Activated T-cell treated with anti-CD3 and anti-CD28 coated beads, Interleukin-2, amount 50 U/mL, for 4 hours (primary cell): Measurements from ENCODE around the gene RPLP1. TPM values are rescaled to one million over a fixed set of nuclear protein-coding genes. Genes with fewer than 3 reads are reported as not detected.

ENCODE experiments used
- ATAC-seq, 2 donors: fragments of 200-7000 bp; cut with Tn5 transposase; one replicate each; pipeline ENCODE4 v1.10.0; 2021
- DNase-seq: peaks from one replicate; pipeline ENCODE4 v3.0.0-alpha.2; 2020
- H3K27me3 Mint-ChIP-seq: one replicate; pipeline ENCODE4 v1.8.0; 2021; ENCODE audit warnings: low read depth, mixed read lengths
- H3K36me3 Mint-ChIP-seq: one replicate; pipeline ENCODE4 v1.8.0; 2022; ENCODE audit warnings: mixed read lengths; ENCODE audit not compliant: insufficient read depth
- H3K4me1 Mint-ChIP-seq: one replicate; pipeline ENCODE4 v1.8.0; 2021; ENCODE audit warnings: low read depth, mixed read lengths
- H3K4me3 Mint-ChIP-seq: one replicate; pipeline ENCODE4 v1.8.0; 2021; ENCODE audit warnings: mild to moderate bottlenecking, moderate library complexity, mixed read lengths
- H3K9me3 Mint-ChIP-seq: one replicate; pipeline ENCODE4 v1.8.0; 2021; ENCODE audit warnings: mixed read lengths
- total RNA-seq, 3 donors: library from RNA; stranded (reverse); gene quantifications; one replicate each; pipeline ENCODE4 v1.2.1, GENCODE V29; 2021

Gene RPLP1
- total RNA-seq, 3 donors from 2014 or later = 3,232 to 3,343 (median 3,252) TPM

DNA sequence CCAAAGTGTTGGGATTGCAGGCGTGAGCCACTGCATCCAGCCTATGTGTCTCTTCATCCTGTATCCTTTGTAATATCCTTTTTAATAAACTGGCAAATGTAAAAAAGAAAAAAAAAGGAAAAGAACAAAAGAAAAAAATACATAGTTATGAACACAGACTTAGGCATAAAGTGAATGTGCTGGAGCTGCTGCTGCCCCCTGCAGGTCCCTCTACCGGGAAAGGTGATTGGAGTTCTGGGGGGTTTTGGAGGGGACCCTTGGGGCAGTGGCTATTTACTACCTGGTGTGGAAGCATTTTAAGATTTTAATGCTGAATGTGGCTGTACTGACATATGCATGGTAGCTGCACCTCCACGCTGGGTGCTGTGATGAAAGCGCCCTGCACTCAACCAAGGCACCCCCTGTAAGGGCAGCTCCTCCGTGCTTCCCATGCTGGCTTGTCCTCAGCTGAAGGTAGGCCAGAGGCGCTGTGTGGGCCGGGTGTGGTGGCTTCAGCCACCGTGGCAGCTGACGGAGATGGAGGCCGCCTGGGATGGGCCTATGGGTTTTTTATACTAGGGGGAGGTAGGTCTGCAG lies 49.9 kb downstream of the RPLP1 start:
- H3K36me3 Mint-ChIP-seq = no peaks in the 10 kb centered on the region
- DNase-seq (no peak), ATAC-seq (no peak)

DNA sequence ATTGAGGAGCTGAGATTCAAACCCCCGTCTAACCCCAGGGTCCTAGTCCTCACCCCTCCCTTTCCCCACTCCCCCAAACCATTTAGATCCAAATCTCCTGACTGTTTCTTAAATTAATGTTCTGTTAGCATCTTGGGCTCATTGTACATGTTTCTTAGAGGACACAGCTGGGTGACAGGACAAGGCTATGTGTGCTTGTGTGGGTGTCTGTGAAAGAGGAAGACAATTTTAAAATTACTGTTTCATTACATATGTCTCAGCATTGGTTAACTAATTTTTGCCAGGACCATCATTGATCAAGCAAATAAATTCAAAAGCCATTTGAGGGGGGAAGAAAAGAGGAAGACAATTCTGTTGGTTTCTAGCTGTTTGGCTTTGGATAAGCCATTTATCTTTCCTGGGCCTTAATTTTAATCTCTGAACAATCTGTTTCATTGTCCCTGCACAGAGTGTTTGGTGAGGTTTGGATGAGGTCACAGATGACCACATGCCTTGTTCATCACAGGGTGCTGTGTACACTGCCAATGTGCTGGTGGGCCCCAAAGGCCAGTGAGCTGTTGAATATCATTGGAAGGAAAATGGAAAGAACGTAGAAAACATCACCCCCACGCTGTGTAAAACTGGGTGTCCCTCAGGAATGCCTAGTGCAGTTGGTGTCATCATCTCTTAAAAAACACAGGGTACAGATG lies 51.9 kb downstream of the RPLP1 start:
- H3K4me1 Mint-ChIP-seq = peaks cover 3% of the 10 kb centered on the region
- no peak overlapping the region for H3K4me3 Mint-ChIP-seq
- H3K36me3 Mint-ChIP-seq = no peaks in the 10 kb centered on the region
- no peaks in the 10 kb centered on the region for H3K9me3 Mint-ChIP-seq
- peaks cover 1% of the 10 kb centered on the region for H3K27me3 Mint-ChIP-seq
- DNase-seq (no peak), ATAC-seq (no peak)

More for the DNA sequence above, 49.9 kb downstream of the RPLP1 start:
- H3K4me3 Mint-ChIP-seq = no peak overlapping the region
- H3K27me3 Mint-ChIP-seq = peaks cover 1% of the 10 kb centered on the region
- peaks cover 2% of the 10 kb centered on the region for H3K4me1 Mint-ChIP-seq
- H3K9me3 Mint-ChIP-seq = no peaks in the 10 kb centered on the region

Other genes with a start within 250 kb of the RPLP1 start
- under 1 TPM in 2 of 3 donors, not detected in 1; 0.05 to 0.14 TPM for gene PAQR5, start 153.9 kb upstream of the RPLP1 start, total RNA-seq
- 1 to 10 TPM; 3.4 to 3.7 (median 3.5) TPM for gene KIF23, start 38.5 kb upstream of the RPLP1 start, total RNA-seq